ENCODE measurements around the gene GYPB. TPM values are rescaled to one million over a fixed set of nuclear protein-coding genes. Genes with fewer than 3 reads are reported as not detected.
"Not testable (repeated sequence)": the region's sequence is repeated elsewhere in the genome, so short reads cannot be mapped to it uniquely, and the experiment has no call there.

GYPB gene
- total RNA-seq = not detected
- long read RNA-seq, donor 1 = 0 reads
- long read RNA-seq, donor 2 = 0 reads

DNA sequence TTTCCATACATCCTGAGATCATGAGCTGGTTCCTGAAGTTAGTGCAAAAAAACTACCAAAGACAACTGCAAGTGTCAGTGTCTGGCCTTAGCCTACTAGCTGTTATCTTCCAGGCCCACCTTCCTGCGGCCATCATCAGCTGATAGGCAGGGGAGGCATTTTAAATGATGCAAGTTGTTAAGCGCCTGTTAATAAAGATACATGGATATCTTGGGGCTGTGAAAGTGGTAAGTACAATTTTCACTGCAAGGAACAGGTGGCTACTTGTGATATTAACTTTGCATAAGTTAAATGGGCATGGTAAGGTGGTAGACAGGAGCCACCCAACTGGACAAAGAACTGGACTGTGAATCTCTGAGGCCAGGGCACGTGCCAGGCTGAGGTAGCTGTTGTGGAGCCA lies at the start of gene GYPB:
GYPB (minus strand) TSS at position 104 of the 400 bp plus-strand sequence; CDS start at position 11, 93 bp downstream.
- intact Hi-C loops (cut with DNase I, micrococcal nuclease); H3K36me3 ChIP-seq (ENCODE audit: low read depth); ATAC-seq; H3K4me1 ChIP-seq (ENCODE audit: low read depth); H3K4me3 ChIP-seq; DNase-seq; H3K9me3 ChIP-seq: not testable (repeated sequence)

DNA sequence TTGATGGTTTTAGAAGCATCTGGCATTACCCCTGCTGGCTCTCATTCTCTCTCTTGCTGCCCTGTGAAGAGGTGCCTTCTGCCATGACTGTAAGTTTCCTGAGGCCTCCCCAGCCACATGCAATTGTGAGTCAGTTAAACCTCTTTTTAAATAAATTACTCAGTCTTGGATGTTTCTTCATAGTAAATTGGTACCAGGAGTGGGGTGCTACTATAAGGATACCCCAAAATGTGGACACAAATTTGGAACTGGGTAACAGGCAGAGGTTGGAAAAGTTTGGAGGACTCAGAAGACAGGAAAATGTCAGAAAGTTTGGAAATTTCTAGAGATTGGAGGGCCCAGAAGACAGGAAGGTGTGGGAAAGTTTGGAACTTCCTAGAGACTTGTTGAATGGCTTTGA lies 42.4 kb upstream of the GYPB start:
- ATAC-seq; intact Hi-C loops (cut with DNase I, micrococcal nuclease): not testable (repeated sequence)

DNA sequence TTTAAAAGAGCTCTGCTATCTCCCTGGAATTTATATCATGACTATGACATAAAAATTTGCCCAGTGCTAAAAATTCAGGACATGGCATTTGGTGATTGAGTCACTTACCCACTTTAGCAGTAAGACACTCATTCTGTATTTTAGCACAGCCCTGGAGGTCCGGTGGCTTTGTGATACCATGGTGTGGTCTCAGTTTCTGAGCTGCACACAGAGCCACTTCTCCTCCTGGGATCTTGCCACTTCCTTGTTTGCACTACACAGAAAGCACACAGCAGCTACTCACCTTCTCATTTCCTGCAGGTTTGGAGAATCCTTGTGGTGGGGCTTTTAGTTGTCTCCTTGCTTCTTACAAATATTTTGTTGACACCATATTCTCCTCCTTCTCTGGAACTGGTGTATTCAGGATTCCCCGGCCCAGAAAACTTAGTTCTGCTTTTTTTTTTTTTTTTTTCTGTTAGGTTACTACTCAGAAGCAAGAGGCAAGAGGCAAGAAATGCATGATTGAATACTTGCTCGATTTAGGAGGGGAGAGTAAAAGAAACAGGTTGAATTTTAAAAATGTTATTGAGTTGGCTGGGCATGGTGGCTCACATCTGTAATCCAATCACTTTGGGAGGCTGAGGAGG lies 41.2 kb upstream of the GYPB start:
- peak; percentile 36 for ATAC-seq
- H3K4me1 ChIP-seq (ENCODE audit: low read depth); DNase-seq; H3K4me3 ChIP-seq; H3K36me3 ChIP-seq (ENCODE audit: low read depth); intact Hi-C loops (cut with DNase I, micrococcal nuclease): not testable (repeated sequence)
- H3K9me3 ChIP-seq = peaks cover 11% of the 10 kb centered on the region

More for the DNA sequence above, 42.4 kb upstream of the GYPB start:
- H3K4me3 ChIP-seq; H3K4me1 ChIP-seq (ENCODE audit: low read depth); H3K36me3 ChIP-seq (ENCODE audit: low read depth); DNase-seq: not testable (repeated sequence)
- peaks cover 11% of the 10 kb centered on the region for H3K9me3 ChIP-seq

DNA sequence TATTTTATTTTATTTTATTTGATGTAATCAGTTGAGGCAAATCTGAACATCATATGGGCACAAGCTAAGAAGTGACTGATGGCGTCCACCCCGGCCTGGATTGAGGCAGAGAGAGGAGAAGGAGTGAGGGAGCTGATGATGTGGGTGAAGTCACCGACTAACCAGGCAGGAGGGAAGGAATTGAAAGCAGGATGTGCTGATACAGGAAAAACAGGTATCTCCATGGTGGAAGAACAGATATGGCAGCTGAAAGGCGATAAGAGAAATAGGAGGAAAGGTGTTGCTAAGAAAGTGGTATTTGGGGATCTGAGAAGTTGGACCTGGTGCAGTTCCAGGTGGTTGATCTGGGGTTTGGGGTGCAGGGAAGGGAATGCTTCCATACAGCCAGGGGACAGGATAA lies 37.6 kb upstream of the GYPB start:
- H3K9me3 ChIP-seq = peaks cover 9% of the 10 kb centered on the region
- H3K4me1 ChIP-seq (ENCODE audit: low read depth) = no peaks in the 10 kb centered on the region
- ATAC-seq = no peak
- H3K36me3 ChIP-seq (ENCODE audit: low read depth) = no peaks in the 10 kb centered on the region
- intact Hi-C loops (cut with DNase I, micrococcal nuclease) = no loop called here
- H3K4me3 ChIP-seq = no peak overlapping the region
- TF ChIP-seq, protein P1, sequence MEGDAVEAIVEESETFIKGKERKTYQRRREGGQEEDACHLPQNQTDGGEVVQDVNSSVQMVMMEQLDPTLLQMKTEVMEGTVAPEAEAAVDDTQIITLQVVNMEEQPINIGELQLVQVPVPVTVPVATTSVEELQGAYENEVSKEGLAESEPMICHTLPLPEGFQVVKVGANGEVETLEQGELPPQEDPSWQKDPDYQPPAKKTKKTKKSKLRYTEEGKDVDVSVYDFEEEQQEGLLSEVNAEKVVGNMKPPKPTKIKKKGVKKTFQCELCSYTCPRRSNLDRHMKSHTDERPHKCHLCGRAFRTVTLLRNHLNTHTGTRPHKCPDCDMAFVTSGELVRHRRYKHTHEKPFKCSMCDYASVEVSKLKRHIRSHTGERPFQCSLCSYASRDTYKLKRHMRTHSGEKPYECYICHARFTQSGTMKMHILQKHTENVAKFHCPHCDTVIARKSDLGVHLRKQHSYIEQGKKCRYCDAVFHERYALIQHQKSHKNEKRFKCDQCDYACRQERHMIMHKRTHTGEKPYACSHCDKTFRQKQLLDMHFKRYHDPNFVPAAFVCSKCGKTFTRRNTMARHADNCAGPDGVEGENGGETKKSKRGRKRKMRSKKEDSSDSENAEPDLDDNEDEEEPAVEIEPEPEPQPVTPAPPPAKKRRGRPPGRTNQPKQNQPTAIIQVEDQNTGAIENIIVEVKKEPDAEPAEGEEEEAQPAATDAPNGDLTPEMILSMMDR (IDR thresholded peaks at IDR 0.05) = no peak
- DNase-seq = no peak

DNA sequence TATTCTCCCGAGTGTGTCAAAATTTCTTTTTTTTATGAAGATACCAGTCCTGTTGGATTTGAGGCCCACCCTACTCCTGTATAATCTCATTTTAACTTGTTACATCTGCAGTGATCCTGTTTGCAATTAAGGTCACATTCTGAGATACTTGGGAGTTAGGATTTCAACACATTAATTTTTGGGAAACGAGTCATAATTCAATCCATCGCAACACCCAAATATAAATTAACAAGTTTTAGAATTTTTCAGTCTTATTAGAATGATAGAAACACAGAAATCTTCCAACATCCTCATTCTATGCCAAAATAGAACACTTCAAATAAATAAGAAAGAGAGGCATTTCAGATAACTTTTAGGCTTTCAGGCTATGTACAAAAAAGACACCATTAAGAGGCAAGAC lies 36.2 kb upstream of the GYPB start:
- H3K9me3 ChIP-seq; H3K4me3 ChIP-seq; H3K36me3 ChIP-seq (ENCODE audit: low read depth); ATAC-seq; intact Hi-C loops (cut with DNase I, micrococcal nuclease); DNase-seq; H3K4me1 ChIP-seq (ENCODE audit: low read depth): not testable (repeated sequence)

GRCh38 chr4:144051494-144051893 lies 32.3 kb upstream of the GYPB start:
- H3K4me3 ChIP-seq; H3K4me1 ChIP-seq (ENCODE audit: low read depth); H3K36me3 ChIP-seq (ENCODE audit: low read depth); H3K9me3 ChIP-seq; intact Hi-C loops (cut with DNase I, micrococcal nuclease); DNase-seq; ATAC-seq: not testable (repeated sequence)

- intact Hi-C loops (cut with DNase I, micrococcal nuclease); H3K4me1 ChIP-seq (ENCODE audit: low read depth); ATAC-seq: not testable (repeated sequence)
These were observed 31.5 kb upstream of the GYPB start for GRCh38 chr4:144050631-144051030.

DNA sequence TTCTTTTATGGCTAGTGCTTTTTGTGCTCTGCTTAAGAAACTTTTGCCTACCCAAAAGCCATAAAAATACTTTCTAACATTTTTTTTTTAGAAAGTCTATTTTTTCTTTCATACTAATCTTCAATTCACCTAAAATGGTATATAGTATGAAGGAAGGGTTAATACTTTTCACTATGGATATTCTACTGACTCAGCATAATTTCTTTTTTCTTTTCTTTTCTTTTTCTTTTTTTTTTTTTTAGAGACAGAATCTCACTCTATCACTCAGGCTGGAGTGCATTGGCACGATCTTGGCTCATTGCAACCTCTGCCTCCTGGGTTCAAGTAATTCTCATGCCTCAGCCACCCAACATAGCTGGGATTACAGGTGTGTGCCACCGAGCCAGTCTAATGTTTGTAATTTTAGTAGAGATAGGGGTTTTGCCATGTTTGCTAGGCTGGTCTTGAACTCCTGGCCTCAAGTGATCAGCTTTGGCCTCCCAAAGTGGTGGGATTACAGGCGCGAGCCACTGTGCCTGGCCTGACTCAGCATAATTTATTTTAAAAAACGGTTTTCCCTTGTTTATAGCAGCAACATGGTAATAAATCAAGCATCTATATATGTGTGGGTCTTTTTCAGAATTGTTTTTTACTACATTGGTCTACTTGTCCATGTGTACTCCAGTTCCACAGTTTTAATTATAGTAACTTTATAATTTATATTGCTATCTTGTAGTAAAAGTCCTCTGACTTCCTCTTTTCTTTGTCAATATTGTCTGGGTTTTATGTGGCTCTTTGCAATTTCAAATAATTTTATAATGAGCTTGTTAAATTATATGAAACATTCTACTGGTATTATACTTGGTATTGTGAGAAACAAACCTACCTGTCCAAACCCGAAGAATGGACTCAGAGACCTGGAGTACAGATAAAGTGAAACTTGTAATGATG lies 30.6 kb upstream of the GYPB start:
- H3K4me3 ChIP-seq; ATAC-seq; H3K36me3 ChIP-seq (ENCODE audit: low read depth); H3K9me3 ChIP-seq; DNase-seq; intact Hi-C loops (cut with DNase I, micrococcal nuclease); H3K4me1 ChIP-seq (ENCODE audit: low read depth): not testable (repeated sequence)

More at GRCh38 chr4:144050631-144051030, 31.5 kb upstream of the GYPB start:
- H3K4me3 ChIP-seq; H3K9me3 ChIP-seq; H3K36me3 ChIP-seq (ENCODE audit: low read depth); DNase-seq: not testable (repeated sequence)

GRCh38 chr4:144044936-144045335 lies 25.8 kb upstream of the GYPB start:
- H3K4me1 ChIP-seq (ENCODE audit: low read depth); H3K9me3 ChIP-seq; H3K36me3 ChIP-seq (ENCODE audit: low read depth); H3K4me3 ChIP-seq; ATAC-seq; DNase-seq; intact Hi-C loops (cut with DNase I, micrococcal nuclease): not testable (repeated sequence)

- H3K4me3 ChIP-seq; H3K36me3 ChIP-seq (ENCODE audit: low read depth); H3K4me1 ChIP-seq (ENCODE audit: low read depth); H3K9me3 ChIP-seq; ATAC-seq; intact Hi-C loops (cut with DNase I, micrococcal nuclease); DNase-seq: not testable (repeated sequence)
These were observed 13.4 kb upstream of the GYPB start for GRCh38 chr4:144032580-144032979.

DNA sequence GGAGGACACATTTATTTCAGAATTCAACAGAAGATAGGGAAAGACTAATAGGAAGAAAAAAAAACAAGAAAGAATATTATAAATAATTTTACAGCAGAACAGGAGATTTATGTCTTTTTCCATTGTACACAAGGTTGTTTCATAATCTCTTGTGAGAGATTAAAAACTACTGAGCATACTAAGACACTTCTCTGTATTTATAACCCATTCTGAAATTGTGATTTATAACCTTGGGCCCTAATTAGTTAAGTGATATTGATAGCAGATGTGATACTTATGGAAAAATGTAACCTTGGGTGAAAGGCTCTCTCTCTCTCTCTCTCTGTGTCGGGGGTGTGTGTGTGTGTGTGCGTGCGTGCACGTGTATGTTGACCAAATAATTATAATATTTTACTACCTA lies 12.7 kb upstream of the GYPB start:
- DNase-seq; intact Hi-C loops (cut with DNase I, micrococcal nuclease); H3K9me3 ChIP-seq; ATAC-seq; H3K4me1 ChIP-seq (ENCODE audit: low read depth); H3K4me3 ChIP-seq; H3K36me3 ChIP-seq (ENCODE audit: low read depth): not testable (repeated sequence)

GRCh38 chr4:144031369-144031768 lies 12.2 kb upstream of the GYPB start:
- ATAC-seq; H3K9me3 ChIP-seq; H3K4me3 ChIP-seq; DNase-seq; intact Hi-C loops (cut with DNase I, micrococcal nuclease); H3K36me3 ChIP-seq (ENCODE audit: low read depth); H3K4me1 ChIP-seq (ENCODE audit: low read depth): not testable (repeated sequence)

- H3K9me3 ChIP-seq; H3K36me3 ChIP-seq (ENCODE audit: low read depth); ATAC-seq; intact Hi-C loops (cut with DNase I, micrococcal nuclease); DNase-seq; H3K4me3 ChIP-seq; H3K4me1 ChIP-seq (ENCODE audit: low read depth): not testable (repeated sequence)
These were observed 11.5 kb upstream of the GYPB start for GRCh38 chr4:144030708-144031107.

All from mucosa of descending colon (tissue), 3 donors.